Measurements from ENCODE around the gene TCFL5. TPM values are rescaled to one million over a fixed set of nuclear protein-coding genes. Genes with fewer than 3 reads are reported as not detected.

The TCFL5 gene
- total RNA-seq, 2 donors from 2014 or later = 7.1 to 24.8 TPM

DNA sequence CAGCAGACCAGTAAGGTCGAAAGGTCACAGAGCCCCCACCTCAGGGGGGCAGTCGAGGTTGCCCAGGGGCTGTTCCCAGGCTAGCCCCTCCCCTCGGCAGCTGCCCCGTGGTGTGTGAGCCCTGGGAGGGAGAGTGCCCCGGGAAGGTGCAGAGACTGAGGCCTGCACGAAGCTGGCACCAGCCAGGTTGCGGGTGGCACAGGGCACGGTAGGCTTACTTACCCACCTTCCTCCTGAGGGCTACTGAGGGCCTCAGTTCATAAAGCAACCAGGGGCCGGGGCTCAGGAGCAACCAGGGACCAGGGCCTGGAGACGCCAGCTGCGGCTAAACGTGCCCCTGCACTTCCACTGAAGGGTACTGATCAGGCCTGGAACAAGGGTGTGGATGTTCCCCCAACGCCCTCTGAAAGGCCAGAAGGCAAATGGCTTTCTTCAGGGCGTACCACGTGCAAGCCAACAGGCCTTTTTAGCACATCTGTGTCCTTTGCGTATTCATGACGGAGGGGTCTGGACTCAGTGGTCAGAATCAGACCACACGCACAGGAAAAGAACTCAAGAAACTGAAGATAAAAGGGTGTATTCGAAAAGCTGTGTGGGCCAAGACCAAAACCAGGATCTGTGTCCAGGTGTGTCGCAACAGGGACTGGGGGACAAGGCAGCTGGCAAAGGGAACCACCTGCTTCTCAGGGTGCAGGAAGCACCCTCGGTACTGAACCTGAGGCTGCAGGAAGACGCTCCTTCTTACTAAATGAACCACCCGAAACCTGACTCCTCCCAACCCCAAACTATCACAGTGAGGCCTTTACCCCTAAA, 24.5 kb upstream of the TCFL5 start:
- intact Hi-C loops (cut with DNase I) = no loop called here
- TF ChIP-seq POLR2A (IDR thresholded peaks at IDR 0.05) (no peak), POLR2AphosphoS5 (IDR thresholded peaks at IDR 0.05) (no peak), CTCF (IDR thresholded peaks at IDR 0.05) (no peak)
- DNase-seq (ENCODE audit: low spot score) = no peak
- WGBS = 78% methylated on average over 18 of the region's 23 CpGs
- H3K27me3 ChIP-seq (replicated peaks; ENCODE audit: insufficient read depth) = no peaks in the 10 kb centered on the region
- H3K4me3 ChIP-seq = no peak overlapping the region
- peaks cover 13% of the 10 kb centered on the region for H3K4me1 ChIP-seq (replicated peaks)
- H3K36me3 ChIP-seq = peaks cover 0 to 20% of the 10 kb centered on the region in 2 donors
- H3K9me3 ChIP-seq = no peaks in the 10 kb centered on the region
- peak overlapping the region in 1 of 2 donors; percentile 46 for H3K27ac ChIP-seq

DNA sequence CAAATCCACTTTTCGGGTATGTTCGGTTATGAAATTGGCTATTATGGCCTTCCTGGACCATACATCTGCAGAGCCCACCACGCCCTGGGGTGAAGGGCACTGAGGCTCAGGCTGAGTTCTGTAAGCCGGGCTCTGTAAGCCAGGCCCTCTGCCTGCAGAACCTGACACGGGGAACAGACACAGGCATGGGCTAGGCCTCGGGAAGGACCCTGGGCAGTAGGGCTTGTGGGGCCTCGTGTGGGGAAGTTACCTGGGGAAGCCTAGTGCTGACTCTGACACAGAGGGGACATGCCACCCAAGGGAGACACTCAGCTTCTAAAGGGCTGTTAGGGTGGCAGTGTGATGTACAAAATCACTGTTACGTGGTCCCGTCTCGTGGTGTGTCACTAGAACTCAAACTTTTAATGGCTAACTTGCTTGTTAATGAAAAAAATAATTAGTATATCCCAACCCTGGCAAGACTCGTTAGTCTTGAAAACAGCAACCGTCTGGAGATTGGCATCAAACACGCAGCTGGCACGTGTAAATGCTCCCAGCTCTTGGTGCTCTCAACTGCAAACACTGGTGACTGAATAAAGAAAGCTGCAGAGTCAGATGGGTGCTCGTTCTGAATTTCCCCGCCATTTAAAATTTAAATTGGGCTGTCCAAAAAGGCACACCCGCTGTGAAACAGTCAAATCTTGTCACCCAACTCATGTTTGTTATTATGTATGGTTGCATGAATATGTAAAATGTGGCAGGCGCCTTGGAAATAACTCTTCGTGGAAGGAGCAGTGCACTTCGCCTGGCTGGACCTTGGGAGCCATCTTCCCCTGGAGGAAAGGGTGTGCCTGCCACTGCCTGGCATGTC, 23.6 kb upstream of the TCFL5 start:
- DNase-seq (ENCODE audit: low spot score) = no peak
- Histone ChIP-seq H3K27ac (no peak overlapping the region), H3K9me3 (no peaks in the 10 kb centered on the region), H3K36me3 (peaks cover 6 to 13% of the 10 kb centered on the region in 2 donors), H3K27me3 (replicated peaks; ENCODE audit: insufficient read depth) (no peaks in the 10 kb centered on the region), H3K4me1 (replicated peaks) (peaks cover 13% of the 10 kb centered on the region), H3K4me3 (no peak overlapping the region)
- intact Hi-C loops (cut with DNase I) = no loop called here
- WGBS = 69% methylated on average over 20 of the region's 20 CpGs
- TF ChIP-seq POLR2AphosphoS5 (IDR thresholded peaks at IDR 0.05) = no peak
- TF ChIP-seq CTCF (IDR thresholded peaks at IDR 0.05) = no peak
- no peak for TF ChIP-seq POLR2A (IDR thresholded peaks at IDR 0.05)

DNA sequence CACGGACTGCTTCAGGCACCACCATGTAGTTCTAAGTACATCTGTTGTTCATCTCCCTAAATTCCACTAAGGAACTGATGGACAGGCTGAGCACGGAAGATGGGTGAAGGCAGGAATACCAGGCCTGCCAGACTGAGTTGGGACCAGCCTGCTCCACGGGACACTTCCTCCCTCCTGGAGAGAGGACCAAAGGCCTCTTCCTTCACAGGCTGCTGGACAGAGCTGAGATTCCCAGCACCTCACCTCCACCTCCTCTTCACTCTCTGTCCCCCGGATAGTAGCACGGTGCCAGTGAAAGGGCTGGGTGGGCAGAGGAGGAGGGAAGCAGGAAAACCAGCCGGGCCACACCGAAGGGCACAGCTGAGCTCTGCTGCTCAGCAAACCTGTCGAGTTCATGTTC, 22.9 kb upstream of the TCFL5 start:
- WGBS = 50% methylated on average over 8 of the region's 8 CpGs
- Histone ChIP-seq H3K27ac (no peak overlapping the region), H3K27me3 (replicated peaks; ENCODE audit: insufficient read depth) (no peaks in the 10 kb centered on the region), H3K4me1 (replicated peaks) (peaks cover 13% of the 10 kb centered on the region), H3K36me3 (peaks cover 6 to 8% of the 10 kb centered on the region in 2 donors), H3K9me3 (no peaks in the 10 kb centered on the region), H3K4me3 (no peak overlapping the region)
- intact Hi-C loops (cut with DNase I) = no loop called here
- TF ChIP-seq POLR2A (IDR thresholded peaks at IDR 0.05) (no peak), CTCF (IDR thresholded peaks at IDR 0.05) (no peak), POLR2AphosphoS5 (IDR thresholded peaks at IDR 0.05) (no peak)
- no peak for DNase-seq (ENCODE audit: low spot score)

DNA sequence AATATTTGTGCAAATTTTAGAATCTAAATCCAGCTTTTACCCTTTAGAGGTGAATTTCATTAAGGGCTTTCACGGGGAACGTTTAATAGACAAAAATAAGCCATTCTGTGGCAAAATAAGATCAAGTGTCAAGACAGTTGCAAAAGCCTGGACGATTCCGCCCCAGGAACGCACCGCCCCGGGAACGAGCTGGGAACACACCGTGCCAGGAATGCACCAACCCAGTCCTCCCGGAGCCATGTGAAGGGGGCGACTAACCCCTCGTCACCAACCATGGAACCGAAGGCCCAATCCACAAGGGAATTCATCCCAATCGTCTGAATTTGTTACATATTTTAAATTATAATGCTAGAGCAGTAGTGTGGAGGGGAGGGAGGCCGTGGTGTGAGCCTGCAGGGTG, 20.8 kb upstream of the TCFL5 start:
- peaks cover 0 to 6% of the 10 kb centered on the region in 2 donors for H3K36me3 ChIP-seq

More for the DNA sequence above, 20.8 kb upstream of the TCFL5 start:
- 92% methylated on average over 15 of the region's 15 CpGs for WGBS
- Histone ChIP-seq H3K27ac (no peak overlapping the region), H3K4me3 (no peak overlapping the region), H3K9me3 (no peaks in the 10 kb centered on the region), H3K4me1 (replicated peaks) (peaks cover 9% of the 10 kb centered on the region), H3K27me3 (replicated peaks; ENCODE audit: insufficient read depth) (no peaks in the 10 kb centered on the region)
- TF ChIP-seq POLR2AphosphoS5 (IDR thresholded peaks at IDR 0.05) (no peak), CTCF (IDR thresholded peaks at IDR 0.05) (no peak), POLR2A (IDR thresholded peaks at IDR 0.05) (no peak)
- DNase-seq (ENCODE audit: low spot score) = no peak
- intact Hi-C loops (cut with DNase I) = no loop called here
